Left renal cortex interstitium (tissue), 4 donors: Measurements from ENCODE around the gene DHRS7C. TPM values are rescaled to one million over a fixed set of nuclear protein-coding genes. Genes with fewer than 3 reads are reported as not detected.
"Not testable (repeated sequence)": the region's sequence is repeated elsewhere in the genome, so short reads cannot be mapped to it uniquely, and the experiment has no call there.

Experiments used
- DNase-seq, 4 donors: peaks; one replicate each; pipeline ENCODE4 v3.0.0-alpha.2; 2013; ENCODE audit warnings: low read depth in 4 of 4, low spot score in 2 of 4, missing footprints in 1 of 4
- polyA plus RNA-seq, 4 donors: library from polyadenylated mRNA; unstranded; fragments of 120-200 nt; gene quantifications; one replicate each; pipeline ENCODE4 v1.2.1, GENCODE V29; 2013; ENCODE audit not compliant: insufficient read length in 4 of 4

Gene DHRS7C
- polyA plus RNA-seq, 4 donors = not detected

DNA sequence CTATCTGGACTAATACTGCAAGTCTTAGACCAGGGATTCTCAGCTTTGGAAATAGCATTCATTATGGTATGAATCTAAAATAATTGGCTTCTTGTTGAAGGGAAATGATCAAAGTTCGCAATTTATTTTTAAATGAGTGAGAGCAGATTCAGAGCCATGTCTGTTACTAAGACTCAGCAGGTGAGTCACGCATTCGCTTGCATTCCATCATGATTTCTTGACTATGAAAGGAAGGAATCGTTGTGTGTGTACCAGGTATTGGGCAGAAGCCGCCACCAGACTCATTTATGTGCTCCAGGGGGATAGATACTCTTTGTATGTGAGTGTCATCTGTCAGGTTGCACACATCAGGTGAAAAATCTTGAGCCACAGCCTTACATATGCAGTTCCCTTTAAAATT lies 19.7 kb upstream of the DHRS7C start:
- no peak for DNase-seq

GRCh38 chr17:9810100-9810949 lies 18.9 kb upstream of the DHRS7C start:
- DNase-seq = no peak

GRCh38 chr17:9809409-9809808 lies 18.0 kb upstream of the DHRS7C start:
- no peak for DNase-seq

DNA sequence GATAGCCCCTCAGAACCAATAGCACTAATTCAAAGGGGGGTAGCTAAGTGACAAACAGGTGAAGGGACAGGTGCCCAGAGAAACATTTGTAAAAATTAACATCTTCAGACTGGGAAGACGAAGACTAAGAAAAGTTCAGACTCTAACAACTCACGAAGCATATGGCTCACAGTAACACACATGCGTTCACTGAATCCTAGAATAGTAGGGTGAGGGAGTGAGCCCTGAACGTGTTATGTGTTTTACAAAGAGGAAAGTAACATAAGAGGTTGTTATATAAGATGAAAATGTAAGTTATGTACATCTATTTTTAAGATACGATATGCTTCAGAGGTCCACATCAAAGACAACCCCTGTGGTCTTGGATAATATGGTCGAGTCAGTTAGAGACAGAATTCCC lies 15.3 kb upstream of the DHRS7C start:
- DNase-seq = no peak

DNA sequence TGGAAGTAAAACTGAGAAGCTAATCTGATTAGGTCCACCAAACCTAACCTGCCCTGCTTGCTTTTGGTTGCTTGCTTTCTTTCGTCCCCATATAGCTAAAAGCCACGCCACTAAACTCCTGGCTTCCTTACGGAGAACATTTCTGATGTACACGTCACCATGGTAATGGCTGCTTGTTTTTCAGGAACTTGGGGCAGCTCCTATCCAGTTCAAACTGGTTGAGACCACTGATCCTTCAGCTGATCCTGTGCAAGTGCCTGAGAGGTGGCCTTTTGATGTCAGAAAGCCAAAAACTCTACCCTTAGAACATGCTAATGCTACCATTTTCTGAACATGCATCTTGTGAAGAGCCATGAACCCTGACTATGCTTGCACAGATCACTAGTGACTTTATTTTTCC lies 14.4 kb upstream of the DHRS7C start:
- DNase-seq = no peak

- DNase-seq = no peak
These were observed 11.3 kb upstream of the DHRS7C start for GRCh38 chr17:9802697-9803096.

DNA sequence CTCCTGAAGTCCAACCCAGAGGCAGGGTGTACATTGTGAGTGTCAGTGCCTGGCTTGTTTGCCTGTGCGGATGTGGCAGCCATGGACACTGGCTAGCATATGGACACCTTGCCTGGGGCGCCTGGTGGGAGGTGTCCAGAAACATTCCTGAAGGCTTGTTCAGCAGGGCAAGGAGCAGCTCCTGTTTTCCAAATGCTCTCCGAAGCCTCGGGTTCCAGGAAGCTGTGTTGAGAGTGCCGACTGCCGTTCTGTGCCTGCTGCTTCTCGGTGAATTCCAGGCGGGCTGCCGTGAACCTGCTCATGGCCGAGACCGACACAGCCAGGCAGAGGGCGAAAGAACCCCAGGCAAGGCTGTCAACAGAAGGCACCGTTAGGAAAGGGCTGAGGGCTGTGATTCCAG lies 10.9 kb upstream of the DHRS7C start:
- no peak for DNase-seq

DNA sequence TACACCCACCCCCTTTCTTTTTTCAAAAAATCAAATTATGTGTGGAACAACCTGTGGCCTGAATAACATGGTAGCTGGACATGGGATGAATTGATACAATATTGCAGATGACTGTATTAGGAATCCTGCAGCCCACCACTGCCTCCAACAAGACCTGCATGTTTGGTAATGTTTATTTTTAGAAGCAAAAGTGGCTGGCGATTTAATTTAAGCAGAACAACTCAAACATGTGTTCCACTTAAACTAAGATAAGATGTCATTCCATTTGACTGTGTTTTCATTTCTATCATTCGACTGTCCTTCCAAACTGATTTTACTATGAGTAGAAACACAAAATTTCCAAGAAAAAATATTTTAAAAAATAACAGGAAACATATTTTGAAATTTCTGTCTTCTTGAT lies 10.1 kb upstream of the DHRS7C start:
- DNase-seq = no peak

- DNase-seq = no peak
These were observed 7.3 kb upstream of the DHRS7C start for GRCh38 chr17:9798724-9799123.

DNA sequence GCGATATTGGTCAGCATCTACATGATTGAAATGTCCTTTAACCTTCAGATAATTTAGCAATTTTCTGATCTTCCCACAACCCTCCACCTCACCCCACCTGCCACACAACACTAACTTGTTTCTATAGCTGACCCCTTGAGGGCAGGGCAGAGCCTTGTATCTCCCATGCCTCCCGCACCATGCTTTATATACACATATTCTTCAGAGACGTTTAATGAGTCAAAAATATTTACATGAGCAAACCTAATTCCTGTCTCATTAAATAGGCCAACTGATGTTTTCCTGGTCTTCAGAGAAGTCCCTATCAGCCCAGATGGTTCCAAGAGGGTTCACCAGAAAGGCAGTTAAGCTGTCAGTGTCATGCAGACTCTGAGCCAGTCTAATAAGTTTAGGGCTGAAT lies 6.6 kb upstream of the DHRS7C start:
- DNase-seq = no peak

DNA sequence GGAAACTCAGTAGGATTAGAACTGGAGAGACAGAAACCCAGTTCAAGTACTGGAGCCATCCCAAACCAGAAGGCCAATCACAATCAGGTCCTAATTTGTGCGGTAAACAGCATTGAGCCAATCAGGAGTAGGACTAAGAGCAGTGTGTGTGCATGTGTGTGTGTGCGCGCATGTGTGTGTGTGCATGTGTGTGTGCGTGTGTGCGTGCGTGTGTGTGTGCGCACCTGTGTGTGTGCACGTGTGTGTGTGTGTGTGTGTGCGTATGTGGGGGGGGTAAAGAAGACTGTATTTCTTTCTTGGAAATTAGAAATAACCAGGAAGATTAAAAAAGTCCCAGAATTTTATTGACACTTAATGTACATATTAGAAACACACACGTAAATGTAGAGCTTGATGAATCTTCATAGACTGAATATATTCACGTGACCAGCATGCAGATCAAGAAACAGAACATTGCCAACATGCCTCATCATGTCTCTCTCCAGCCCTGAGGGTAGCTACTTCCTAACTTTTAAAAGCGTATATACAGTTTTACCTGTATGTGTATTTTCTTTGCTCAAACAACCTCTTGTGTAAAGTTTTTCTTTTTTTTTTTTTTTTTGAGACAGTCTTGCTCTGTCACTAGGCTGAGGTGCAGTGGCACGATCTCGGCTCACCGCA lies 919 bp upstream of the DHRS7C start:
- no peak for DNase-seq

DNA sequence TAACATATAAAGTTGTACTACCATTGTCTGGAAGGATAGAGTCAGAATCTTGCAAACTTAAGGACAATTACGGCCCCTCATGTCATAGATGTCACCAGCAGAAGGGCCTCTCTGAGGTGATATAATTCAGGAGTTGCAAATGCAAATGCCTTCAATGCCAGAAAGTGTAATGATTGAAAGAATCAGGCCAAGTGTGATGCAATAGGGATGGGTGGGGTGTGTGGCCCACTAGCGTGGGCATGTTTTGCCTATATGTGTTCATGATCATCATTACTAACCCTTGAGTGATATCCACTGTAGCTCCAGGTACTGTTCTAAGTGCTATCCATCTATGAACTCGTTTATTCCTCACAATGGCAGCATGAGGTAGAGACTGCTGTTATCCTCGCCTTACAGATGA lies 1.1 kb downstream of the DHRS7C start:
- no peak for DNase-seq

DNA sequence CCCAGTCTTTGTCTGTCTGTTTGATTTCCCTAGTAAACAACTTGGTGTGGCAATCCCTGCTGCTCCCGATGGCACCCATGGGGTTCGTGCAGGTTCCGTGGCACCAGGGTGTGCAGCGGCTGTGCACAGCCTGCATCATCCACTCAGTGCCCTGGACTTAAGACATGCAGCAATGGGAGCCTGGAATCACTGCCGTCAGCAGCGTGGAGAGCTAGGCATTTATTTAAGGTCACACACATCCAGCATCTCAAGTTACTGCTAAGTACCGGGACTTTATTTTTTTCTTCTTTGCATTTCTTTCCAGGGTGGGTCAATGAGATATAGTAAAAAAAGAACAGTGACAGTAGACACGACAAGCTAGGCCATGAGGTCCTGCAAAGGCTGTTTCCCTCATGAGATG lies 2.8 kb downstream of the DHRS7C start:
- DNase-seq = no peak

- no peak for DNase-seq
These were observed 6.8 kb downstream of the DHRS7C start for GRCh38 chr17:9784544-9784943.

DNA sequence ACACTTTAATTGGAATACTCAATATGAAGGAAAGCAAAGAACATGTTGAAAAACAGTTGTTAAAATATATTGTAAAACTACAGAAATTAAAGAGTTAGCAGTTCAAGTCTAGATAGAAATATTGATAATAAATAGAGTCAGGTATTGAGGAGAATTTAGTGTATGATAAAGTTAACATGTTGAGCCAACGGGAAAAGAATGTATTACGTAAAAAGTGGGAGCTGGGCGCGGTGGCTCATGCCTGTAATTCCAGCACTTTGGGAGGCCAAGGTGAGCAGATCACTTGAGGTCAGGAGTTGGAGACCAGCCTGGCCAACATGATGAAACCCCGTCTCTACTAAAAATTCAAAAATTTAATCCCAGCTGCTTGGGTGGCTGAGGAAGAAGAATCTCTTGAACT lies 7.9 kb downstream of the DHRS7C start:
- DNase-seq = not testable (repeated sequence)

DNA sequence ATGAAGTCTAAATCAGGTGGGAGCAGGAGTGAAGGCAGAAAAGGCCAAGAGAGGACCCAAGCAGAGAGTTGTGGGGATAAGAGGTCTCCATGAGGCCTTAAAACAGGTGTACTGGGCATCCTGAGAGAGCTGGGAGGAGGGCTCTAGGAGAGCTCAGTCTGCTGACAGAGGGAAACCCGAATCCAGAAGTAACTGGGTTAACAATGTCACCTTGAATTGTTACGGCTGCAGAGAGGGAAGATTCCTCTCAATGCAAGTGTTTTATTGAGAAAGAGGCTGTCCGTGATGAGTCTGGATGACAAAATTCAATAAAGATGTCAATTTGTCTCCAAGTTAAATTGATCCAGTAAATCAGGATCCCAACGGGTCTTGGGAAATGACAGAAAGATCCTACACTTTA lies 8.3 kb downstream of the DHRS7C start:
- DNase-seq = no peak

DNA sequence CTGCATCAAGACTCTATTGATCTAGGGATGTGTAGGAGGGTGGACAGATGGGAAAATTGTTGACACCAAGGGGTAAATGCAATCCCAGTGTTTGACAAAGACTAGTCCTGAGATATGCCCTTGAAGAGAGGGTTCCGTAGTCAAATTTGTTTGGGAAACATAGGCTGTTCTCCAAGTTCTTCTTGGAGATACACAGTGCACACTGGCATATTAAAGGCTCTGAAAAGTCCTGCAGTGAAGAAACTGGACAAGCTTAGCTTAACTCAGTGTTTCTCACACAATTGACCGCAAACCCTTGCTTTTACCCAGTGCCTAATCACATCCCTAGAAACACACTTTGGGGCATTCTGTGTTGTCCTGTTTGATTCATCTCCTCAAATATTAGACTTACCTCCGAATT lies 10.8 kb downstream of the DHRS7C start:
- DNase-seq = no peak

DNA sequence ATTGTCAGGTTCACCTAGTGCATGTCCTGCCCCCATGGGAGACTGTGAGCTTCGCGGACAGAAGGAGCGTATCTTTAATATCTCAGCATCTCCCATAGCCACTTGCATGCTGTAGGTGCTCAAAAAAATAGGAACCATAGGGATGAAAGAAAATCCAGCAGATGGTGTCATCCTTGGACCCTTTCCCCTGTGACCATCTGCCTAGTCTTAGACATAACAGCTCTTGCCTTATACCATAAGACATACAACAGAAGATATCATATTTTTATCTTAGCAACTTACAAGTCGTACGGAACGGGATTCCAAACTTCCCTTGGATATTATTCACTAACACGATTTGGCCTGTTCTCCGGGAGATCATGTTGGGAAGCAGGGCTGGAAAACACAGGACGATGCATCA lies 14.5 kb downstream of the DHRS7C start:
- DNase-seq = no peak

DNA sequence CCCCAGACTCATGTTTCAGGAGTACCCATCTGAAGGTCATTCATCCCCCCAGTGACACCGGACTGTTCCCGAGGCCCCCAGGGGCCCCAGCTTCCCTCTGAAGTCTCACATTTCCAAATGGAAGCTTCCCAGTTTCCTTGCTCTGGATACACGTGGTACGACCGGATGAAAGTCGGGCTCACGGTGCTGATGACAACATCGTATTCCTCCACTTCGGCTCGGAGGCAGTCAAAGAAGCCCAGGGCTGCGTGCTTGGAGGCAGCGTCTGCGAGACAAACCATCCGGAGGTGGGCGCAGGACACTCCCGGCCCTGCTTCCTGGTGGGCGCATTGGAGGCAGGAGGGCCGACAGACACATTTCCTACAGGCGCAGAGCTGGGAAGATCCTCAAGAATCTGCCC lies 18.7 kb downstream of the DHRS7C start:
- DNase-seq = no peak

GRCh38 chr17:9771465-9771864 lies 19.9 kb downstream of the DHRS7C start:
- no peak for DNase-seq

DNA sequence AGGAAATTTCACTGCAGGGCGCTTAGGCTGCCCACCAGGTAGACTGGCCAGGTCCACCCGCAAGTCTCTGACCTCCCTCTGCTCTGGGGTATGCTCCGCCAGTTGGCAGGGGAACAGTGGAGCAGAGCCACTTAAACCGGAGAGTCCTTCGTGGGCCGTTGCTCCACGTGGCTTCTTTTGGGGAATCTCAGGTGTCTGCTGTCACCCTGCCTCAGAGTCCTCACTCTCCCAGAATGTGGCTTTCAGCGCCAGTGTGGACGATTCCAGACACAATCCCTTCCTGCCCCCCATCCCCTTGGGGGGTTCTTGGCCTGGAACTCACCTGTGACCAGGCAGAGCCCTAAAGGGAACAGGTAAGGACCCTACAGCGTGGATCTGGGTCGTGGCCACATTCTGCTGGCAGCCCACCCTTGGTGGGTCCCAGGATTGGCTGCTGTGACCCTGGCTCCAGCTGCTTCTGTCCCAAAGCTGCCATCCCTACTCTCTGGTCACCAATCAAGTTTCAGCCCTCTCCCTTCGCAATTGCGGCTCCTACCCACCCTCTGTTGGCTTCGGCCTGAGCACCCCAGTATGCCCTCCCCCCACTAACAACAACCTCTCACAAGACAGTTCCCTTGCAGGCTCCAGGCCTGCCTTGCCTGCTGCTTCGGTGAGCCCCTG lies 22.2 kb downstream of the DHRS7C start:
- no peak for DNase-seq
